Effector memory CD4-positive, alpha-beta T cell (primary cell): ENCODE measurements around the gene BLOC1S5.

Experiments used
- DNase-seq, 3 donors: peaks; one replicate each; pipeline ENCODE4 v3.0.0-alpha.2; 2020
- H3K27ac ChIP-seq: 2 replicates; pipeline ENCODE4 v1.7.0; 2013; ENCODE audit warnings: mild to moderate bottlenecking, low read length, moderate library complexity; ENCODE audit not compliant: insufficient read depth, poor library complexity, severe bottlenecking
- H3K27me3 ChIP-seq: replicated peaks from 2 replicates; pipeline ENCODE4 v1.7.0; 2013; ENCODE audit warnings: mild to moderate bottlenecking, low read length; ENCODE audit not compliant: insufficient read depth, control insufficient read depth, poor library complexity, severe bottlenecking
- H3K36me3 ChIP-seq: 2 replicates; pipeline ENCODE4 v1.7.0; 2013; ENCODE audit warnings: mild to moderate bottlenecking, low read length, moderate library complexity; ENCODE audit not compliant: control insufficient read depth, insufficient read depth
- H3K4me1 ChIP-seq: 2 replicates; pipeline ENCODE4 v1.7.0; 2013; ENCODE audit warnings: low read length, mild to moderate bottlenecking; ENCODE audit not compliant: control insufficient read depth, insufficient read depth, poor library complexity, severe bottlenecking
- H3K4me3 ChIP-seq: 2 replicates; pipeline ENCODE4 v1.7.0; 2013; ENCODE audit warnings: low read length, low read depth, mild to moderate bottlenecking; ENCODE audit not compliant: insufficient read depth, poor library complexity, severe bottlenecking
- H3K9me3 ChIP-seq: 2 replicates; pipeline ENCODE4 v1.7.0; 2013; ENCODE audit warnings: mild to moderate bottlenecking, low read length, moderate library complexity; ENCODE audit not compliant: control insufficient read depth

BLOC1S5 gene

GRCh38 chr6:7978736-7979135 is 85.5 kb downstream of the BLOC1S5 start:
- Histone ChIP-seq H3K9me3 (no peaks in the 10 kb centered on the region), H3K27me3 (no peaks in the 10 kb centered on the region), H3K4me3 (no peak overlapping the region), H3K27ac (no peak overlapping the region), H3K4me1 (no peaks in the 10 kb centered on the region), H3K36me3 (no peaks in the 10 kb centered on the region)
- DNase-seq, result no peak

DNA sequence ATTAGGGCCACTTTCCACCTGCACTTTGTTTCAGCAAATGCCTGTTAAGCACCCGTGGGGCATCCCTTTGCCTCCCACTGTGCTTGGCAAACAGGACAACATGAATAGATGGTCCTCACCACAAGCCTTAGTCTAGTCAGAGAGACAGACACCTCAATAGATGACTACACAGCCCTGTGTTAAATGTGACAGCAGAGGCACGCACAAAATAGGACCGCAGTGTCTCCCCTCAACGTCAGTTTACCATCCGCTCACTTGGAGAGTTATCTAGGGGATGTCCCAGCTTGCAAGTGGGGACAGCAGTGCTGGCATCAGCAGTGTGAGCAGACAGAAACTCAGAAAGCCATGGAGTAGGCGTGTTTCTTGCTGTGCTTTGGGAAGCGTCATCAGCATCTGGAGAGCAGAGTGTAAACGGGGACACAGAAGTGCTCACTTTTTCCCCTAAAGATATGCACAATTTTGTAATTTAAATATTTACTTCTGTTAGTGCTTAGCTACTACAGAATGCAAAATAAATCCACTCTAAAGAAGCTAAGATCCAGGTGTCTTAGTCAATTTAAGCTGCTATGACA is 87.6 kb downstream of the BLOC1S5 start:
- Histone ChIP-seq H3K4me3 (no peak overlapping the region), H3K27ac (no peak overlapping the region), H3K4me1 (no peaks in the 10 kb centered on the region), H3K27me3 (no peaks in the 10 kb centered on the region), H3K9me3 (no peaks in the 10 kb centered on the region), H3K36me3 (no peaks in the 10 kb centered on the region)
- DNase-seq, result no peak

DNA sequence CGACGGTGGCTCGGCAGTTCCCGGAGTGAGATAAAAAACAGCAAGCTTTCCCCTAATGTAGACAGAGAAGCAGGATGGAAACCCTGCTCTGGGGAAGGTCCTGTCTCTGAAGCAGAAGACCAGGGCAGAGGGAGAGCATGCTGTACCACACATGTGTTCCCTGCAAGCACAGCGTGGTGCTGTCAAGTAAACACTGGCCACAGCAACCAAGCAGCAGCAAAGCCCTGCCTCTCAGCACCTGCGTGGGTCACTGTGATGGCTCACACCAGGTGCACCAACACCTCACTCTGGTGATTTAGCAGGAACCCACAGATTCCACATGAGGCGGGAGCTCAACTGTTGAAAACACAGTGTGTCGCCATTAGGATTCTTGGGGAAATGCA is 88.4 kb downstream of the BLOC1S5 start:
- Histone ChIP-seq H3K27me3 (no peaks in the 10 kb centered on the region), H3K27ac (no peak overlapping the region)

DNA sequence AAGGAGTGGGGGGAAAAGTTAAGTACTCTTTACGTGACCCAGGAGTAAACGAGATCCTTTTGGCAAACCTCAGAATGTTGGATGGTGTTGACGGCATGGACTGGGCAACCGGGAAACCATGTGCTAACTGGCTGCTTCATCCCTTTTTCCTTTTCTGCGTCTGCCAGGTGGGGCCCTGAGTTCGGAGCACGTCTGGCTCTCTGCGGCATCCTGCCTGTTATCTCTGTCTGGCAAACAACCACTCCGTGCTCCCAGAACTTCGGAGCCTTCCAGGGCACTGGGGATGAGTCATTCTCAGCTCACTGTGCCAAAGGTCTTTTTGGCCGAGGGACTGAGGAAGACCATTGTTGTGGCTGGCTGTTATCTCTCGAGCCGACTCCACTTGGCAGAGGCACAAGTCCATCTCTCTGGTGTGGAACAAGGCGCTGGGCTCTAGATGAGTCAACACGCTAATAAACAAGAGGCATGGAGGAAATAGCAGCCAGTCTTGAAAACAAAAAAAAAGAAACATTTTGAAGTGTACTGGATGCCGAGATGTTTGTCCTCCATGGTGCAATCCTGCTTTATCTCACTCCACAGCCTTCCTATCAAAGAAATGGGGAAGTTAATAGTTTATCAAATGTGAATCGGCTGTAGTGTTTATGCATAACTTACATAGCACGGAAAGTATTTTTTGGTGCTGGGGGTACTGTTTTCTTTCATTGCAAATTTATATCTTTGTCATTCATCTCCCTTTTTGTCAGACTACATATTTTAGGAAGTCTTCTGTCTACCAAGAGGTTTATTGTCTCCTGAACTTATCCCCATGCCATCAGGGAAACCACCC is 89.0 kb downstream of the BLOC1S5 start:
- Histone ChIP-seq H3K36me3 (no peaks in the 10 kb centered on the region), H3K4me1 (no peaks in the 10 kb centered on the region), H3K27me3 (no peaks in the 10 kb centered on the region), H3K27ac (no peak overlapping the region), H3K9me3 (no peaks in the 10 kb centered on the region), H3K4me3 (no peak overlapping the region)
- no peak for DNase-seq

More for the DNA sequence above, 88.4 kb downstream of the BLOC1S5 start:
- Histone ChIP-seq H3K36me3 (no peaks in the 10 kb centered on the region), H3K9me3 (no peaks in the 10 kb centered on the region), H3K4me3 (no peak overlapping the region), H3K4me1 (no peaks in the 10 kb centered on the region)
- DNase-seq, result no peak

GRCh38 chr6:7974565-7974937 is 89.6 kb downstream of the BLOC1S5 start:
- Histone ChIP-seq H3K4me3 (no peak overlapping the region), H3K36me3 (no peaks in the 10 kb centered on the region), H3K9me3 (no peaks in the 10 kb centered on the region), H3K4me1 (no peaks in the 10 kb centered on the region), H3K27me3 (no peaks in the 10 kb centered on the region), H3K27ac (no peak overlapping the region)
- DNase-seq, result no peak

GRCh38 chr6:7973584-7973983 is 90.6 kb downstream of the BLOC1S5 start:
- H3K27ac ChIP-seq, result no peak overlapping the region
- H3K27me3 ChIP-seq, result no peaks in the 10 kb centered on the region
- no peak overlapping the region for H3K4me3 ChIP-seq
- DNase-seq, result no peak
- H3K4me1 ChIP-seq, result no peaks in the 10 kb centered on the region
- H3K36me3 ChIP-seq, result no peaks in the 10 kb centered on the region
- H3K9me3 ChIP-seq, result no peaks in the 10 kb centered on the region

DNA sequence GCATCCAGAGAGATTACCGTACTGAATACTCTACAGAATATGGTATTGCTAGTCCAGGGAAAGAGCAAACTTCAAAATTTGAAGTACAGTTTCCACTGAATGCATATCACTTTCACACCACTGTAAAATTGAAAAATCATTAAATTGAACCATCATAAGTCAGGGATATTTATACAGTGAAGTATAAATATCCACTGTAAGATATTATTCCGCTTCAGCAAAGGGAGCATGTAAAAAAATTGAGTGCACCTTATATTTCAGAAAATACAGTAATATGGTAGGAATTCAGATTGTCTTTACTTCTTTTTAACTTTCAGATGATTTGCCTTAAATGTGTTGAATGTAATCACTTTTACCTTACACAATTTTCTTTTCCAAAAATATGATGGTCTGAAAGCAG is 92.7 kb downstream of the BLOC1S5 start:
- Histone ChIP-seq H3K4me3 (no peak overlapping the region), H3K27me3 (no peaks in the 10 kb centered on the region), H3K4me1 (no peaks in the 10 kb centered on the region), H3K36me3 (no peaks in the 10 kb centered on the region), H3K27ac (no peak overlapping the region), H3K9me3 (no peaks in the 10 kb centered on the region)
- DNase-seq, result no peak

DNA sequence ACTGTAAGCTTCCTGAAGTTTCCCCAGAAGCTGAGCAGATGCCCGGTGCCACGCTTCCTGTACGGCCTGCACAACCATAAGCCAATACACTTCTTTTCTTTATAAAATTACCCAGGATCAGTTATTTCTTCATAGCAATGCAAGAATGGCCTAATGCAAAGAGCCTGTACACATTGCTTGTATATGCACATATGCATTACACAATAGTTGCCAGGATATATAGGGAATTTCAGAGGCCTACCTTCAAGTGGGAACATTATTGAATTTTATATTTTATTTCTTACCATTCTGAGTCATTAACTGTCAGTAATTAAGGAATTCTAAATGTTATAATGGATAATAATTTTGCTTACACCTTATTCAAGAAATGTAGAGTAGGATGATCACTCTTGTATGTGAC is 93.6 kb downstream of the BLOC1S5 start:
- Histone ChIP-seq H3K27me3 (no peaks in the 10 kb centered on the region), H3K4me1 (no peaks in the 10 kb centered on the region), H3K27ac (no peak overlapping the region), H3K9me3 (no peaks in the 10 kb centered on the region), H3K4me3 (no peak overlapping the region), H3K36me3 (no peaks in the 10 kb centered on the region)
- DNase-seq, result no peak
